ENCODE results near the gene KLF13. TPM values are rescaled to one million over a fixed set of nuclear protein-coding genes. Genes with fewer than 3 reads are reported as not detected.

KLF13 gene
- total RNA-seq, 2 donors from 2014 or later, result 184 to 226 TPM

Other genes with a start within 250 kb of the KLF13 start
- gene TRPM1, start 225.1 kb upstream of the KLF13 start, total RNA-seq, result not detected